ENCODE measurements around the gene RAB39A.
A peak's percentile ranks its signal among the peaks of the same experiment; 100 is the strongest.

The RAB39A gene

GRCh38 chr11:107961480-107961879, 33.2 kb downstream of the RAB39A start:
- no peak for DNase-seq (ENCODE audit: low read depth in 2 of 2)

DNA sequence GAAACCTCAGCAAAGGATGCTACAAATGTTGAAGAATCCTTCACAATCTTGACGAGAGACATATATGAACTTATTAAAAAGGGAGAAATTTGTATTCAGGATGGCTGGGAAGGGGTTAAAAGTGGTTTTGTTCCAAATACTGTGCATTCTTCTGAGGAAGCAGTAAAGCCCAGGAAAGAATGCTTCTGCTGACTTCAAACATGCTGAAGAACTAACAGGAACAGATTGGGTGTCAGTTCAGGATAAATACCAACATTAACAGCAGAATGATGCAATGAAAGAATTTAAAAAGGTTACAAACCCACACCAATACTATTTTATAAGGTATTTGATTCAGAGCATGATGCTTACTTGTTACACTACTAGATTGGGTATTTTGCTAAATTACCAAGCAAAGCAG, 33.9 kb downstream of the RAB39A start:
- DNase-seq (ENCODE audit: low read depth in 2 of 2) = no peak

- no peak for DNase-seq (ENCODE audit: low read depth in 2 of 2)
These were observed 34.8 kb downstream of the RAB39A start for GRCh38 chr11:107963091-107963490.

DNA sequence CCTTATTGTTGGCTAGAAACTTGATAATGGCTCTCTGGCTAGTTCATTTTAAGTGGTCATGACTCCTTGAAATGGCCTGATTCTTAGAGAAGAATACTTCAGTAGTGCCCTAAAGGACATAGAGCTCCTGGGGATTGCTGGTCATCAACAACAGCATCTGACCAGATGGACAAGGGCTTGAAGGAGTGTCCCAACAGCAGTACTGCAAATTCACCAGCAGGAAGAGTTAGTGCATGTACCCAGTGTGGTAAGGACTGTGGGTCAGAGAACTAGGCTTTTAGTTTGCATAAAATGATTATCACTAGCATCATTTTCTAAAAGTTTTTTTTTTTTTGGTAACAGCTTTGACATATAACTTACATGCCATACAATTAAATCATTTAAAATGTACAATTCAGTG, 41.0 kb downstream of the RAB39A start:
- no peak for DNase-seq (ENCODE audit: low read depth in 2 of 2)

- no peak for DNase-seq (ENCODE audit: low read depth in 2 of 2)
These were observed 41.8 kb downstream of the RAB39A start for GRCh38 chr11:107970049-107970448.

DNA sequence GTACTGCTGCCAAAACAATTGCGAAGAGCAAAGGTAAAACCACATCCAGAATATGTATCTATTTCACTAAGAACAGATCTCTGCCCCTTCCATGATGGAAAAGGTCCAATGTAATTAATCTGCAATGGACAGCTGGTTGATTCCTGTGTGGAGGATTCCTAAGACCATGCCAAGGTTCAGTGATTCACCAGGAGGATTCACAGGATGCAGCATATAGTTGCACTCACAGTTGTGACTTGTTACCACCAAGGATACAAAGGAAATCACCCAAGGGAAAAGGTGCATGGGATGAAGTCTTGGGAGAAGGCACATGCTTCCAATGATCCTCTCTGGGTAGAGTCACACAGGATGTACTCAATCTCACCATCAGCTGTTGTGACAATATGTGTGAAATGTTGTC, 45.4 kb downstream of the RAB39A start:
- DNase-seq (ENCODE audit: low read depth in 2 of 2) = no peak

- DNase-seq (ENCODE audit: low read depth in 2 of 2) = no peak
These were observed 60.3 kb downstream of the RAB39A start for GRCh38 chr11:107988397-107989158.

DNA sequence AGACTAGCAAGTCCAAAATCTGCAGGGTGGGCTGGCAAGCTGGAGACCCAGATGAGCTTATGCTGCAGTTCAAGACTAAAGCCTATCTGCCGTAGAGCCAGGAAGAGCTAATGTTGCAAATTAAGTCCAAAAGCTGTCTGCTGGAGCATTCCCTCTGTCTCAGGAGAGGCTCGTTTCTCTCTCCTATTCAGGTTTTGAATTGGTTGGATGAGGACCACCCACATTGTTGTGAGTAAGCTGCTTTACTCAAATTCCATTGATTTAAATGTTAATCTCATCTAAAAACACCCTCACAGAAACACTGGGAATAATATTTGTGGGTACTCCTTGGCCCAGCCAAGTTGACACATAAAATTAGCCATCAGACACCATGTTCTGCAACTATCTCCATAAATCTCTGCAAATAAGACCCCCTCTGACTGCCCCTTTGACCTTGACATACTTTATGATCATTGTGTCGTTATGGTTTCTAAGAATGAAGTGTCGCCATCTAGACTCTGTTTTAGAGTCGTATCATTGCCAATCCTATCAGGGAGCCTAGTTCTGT, 63.7 kb downstream of the RAB39A start:
- DNase-seq (ENCODE audit: low read depth in 2 of 2) = no peak

GRCh38 chr11:107996006-107996776, 67.9 kb downstream of the RAB39A start:
- no peak for DNase-seq (ENCODE audit: low read depth in 2 of 2)

GRCh38 chr11:107998761-107999160, 70.5 kb downstream of the RAB39A start:
- no peak for DNase-seq (ENCODE audit: low read depth in 2 of 2)

DNA sequence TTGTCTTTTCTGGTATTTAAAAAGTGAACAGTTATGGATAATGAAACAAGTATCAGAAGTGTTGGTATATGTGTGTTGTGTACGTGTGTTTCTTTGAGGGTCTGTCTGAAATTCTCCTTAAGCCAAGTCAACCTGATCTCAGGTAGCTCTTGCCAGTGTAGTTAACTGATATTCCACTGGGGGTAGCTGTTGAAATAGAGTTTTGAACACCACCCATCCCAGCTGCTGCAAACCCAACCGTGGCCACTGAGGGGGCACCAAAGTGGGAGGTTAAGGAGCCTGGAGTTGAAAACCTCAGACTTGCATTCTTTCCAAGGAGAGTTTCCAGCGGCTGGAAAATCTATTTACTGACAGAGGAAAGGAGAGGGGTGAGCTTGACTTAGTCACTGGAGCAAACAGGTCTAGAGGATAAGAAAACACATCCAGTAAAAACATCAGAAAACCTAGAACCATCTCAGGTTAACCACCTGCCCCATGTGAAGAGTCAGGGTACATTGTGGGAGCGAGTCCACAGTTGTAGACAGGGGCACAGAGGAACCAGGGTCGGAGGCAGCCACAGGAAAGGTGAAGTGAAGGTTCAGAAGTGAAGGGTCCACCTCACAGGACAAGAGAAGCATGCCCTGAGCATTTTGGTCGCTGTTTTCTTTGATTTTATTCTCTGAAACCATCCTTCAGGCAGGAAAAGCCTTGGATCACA, 71.7 kb downstream of the RAB39A start:
- peak in 1 of 2 donors; percentile 6 for DNase-seq (ENCODE audit: low read depth in 2 of 2)

GRCh38 chr11:108002476-108002875, 74.2 kb downstream of the RAB39A start:
- DNase-seq (ENCODE audit: low read depth in 2 of 2) = no peak

- DNase-seq (ENCODE audit: low read depth in 2 of 2) = no peak
These were observed 75.4 kb downstream of the RAB39A start for GRCh38 chr11:108003623-108004022.

DNA sequence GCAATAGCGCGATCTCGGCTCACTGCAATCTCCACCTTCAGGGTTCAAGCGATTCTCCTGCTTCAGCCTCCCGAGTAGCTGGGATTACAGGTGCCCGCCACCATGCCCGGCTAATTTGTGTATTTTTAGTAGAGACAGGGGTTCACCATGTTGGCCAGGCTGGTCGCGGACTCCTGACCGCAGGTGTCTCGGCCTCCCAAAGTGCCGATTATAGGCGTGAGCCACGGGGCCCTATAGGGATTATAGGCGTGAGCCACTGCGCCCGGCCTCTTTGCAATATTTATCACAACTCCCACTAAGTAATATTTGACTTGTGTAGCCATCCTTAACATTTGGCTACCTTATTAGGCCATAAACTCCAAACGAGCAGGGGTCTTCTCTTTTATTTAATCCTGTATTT, 79.6 kb downstream of the RAB39A start:
- DNase-seq (ENCODE audit: low read depth in 2 of 2) = no peak

- peak; percentile 89 for DNase-seq (ENCODE audit: low read depth in 2 of 2)
These were observed 80.6 kb downstream of the RAB39A start, which contains the start of gene CUL5 for GRCh38 chr11:108008656-108009496. TSS of gene CUL5 (plus strand) at chr11:108008898. CDS start at chr11:108009349, 451 bp downstream.

GRCh38 chr11:108009497-108010370, 81.5 kb downstream of the RAB39A start:
- no peak for DNase-seq (ENCODE audit: low read depth in 2 of 2)

DNA sequence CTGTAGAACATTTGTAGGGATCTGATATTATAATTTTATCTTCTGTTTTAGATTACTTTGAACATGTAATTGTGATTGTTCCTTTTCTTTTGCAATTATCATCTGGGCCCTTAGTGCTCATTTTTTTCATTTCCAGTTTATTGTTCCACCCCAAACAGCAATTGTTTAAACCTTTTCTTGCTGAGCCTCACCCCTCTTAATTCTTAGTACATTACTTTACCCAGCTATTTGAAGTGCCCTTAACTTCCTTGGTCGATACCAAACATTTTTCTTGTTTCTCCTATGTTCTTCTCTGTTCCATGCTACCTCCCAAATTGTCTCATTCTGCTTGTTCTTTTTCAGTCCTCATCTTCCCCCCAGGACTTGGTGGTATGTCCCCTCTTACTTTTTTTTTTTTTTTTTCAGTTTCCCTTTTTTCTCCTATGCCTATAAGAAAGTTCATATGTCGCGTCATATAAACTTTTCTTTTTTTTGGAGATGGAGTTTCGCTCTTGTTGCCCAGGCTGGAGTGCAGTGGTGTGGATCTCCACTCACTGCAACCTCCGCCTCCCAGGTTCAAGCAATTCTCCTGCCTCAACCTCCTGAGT, 84.0 kb downstream of the RAB39A start:
- no peak for DNase-seq (ENCODE audit: low read depth in 2 of 2)

All from stimulated activated CD4-positive, alpha-beta T cell treated with anti-CD3 and anti-CD28 coated beads, Interleukin-4, amount 100 ng/mL, for 48 hours (primary cell).